HepG2 (cell line): ENCODE measurements around the gene ANKLE1. TPM values are rescaled to one million over a fixed set of nuclear protein-coding genes. Genes with fewer than 3 reads are reported as not detected.

Source experiments
- ATF1 ChIP-seq: IDR thresholded peaks from 2 replicates; pipeline ENCODE4 v1.6.1; 2016; ENCODE audit warnings: mild to moderate bottlenecking, control low read depth
- CBX1 ChIP-seq: IDR thresholded peaks from one replicate; pipeline ENCODE4 v1.6.1; 2016; ENCODE audit warnings: antibody characterized with exemption, low read depth
- FOXO4 ChIP-seq: sonication (generic); formaldehyde crosslinking; conservative IDR thresholded peaks from 2 replicates; pipeline ENCODE4 v1.8.1; 2023; ENCODE audit warnings: missing genetic modification reagents
- HOXA9 ChIP-seq: sonication (generic); formaldehyde crosslinking; IDR thresholded peaks from 2 replicates; pipeline ENCODE4 v1.8.1; 2022; ENCODE audit warnings: missing genetic modification reagents, mild to moderate bottlenecking, moderate library complexity, borderline replicate concordance
- KMT2A ChIP-seq: sonication (generic); formaldehyde crosslinking; IDR thresholded peaks from 2 replicates; pipeline ENCODE4 v1.4.0; 2020; ENCODE audit warnings: missing genetic modification reagents
- PTBP1 ChIP-seq: fragments of 200-400 bp; formaldehyde crosslinking; IDR thresholded peaks from 2 replicates; pipeline ENCODE4 v1.6.1; 2018; ENCODE audit warnings: low read length, low read depth; ENCODE audit not compliant: poor library complexity, severe bottlenecking
- RBM39 ChIP-seq: fragments of 200-400 bp; formaldehyde crosslinking; IDR thresholded peaks from one replicate; pipeline ENCODE4 v1.6.1; 2018; ENCODE audit warnings: antibody characterized with exemption, mild to moderate bottlenecking, low read depth, low read length; ENCODE audit not compliant: poor library complexity, severe bottlenecking
- RFX5 ChIP-seq: IDR thresholded peaks from 2 replicates; pipeline ENCODE4 v1.6.1; 2011; ENCODE audit warnings: low read depth, low read length, improper control_type of control experiment
- SATB2 ChIP-seq: sonication (generic); formaldehyde crosslinking; IDR thresholded peaks from 2 replicates; pipeline ENCODE4 v1.5.0; 2020; ENCODE audit warnings: missing genetic modification reagents
- SIN3A ChIP-seq: IDR thresholded peaks from 2 replicates; pipeline ENCODE4 v1.6.1; 2011; ENCODE audit warnings: low read depth, mild to moderate bottlenecking, control low read depth, low read length, borderline replicate concordance
- STAG1 ChIP-seq: sonication (generic); formaldehyde crosslinking; IDR thresholded peaks from 2 replicates; pipeline ENCODE4 v1.4.0; 2020; ENCODE audit warnings: missing genetic modification reagents
- ZHX2 ChIP-seq, 2 experiments: sonication (generic) in 1 of 2; formaldehyde crosslinking in 1 of 2; IDR thresholded peaks; 2 replicates each; pipeline versions ENCODE4 v1.6.1 to v1.9.0; 2014 to 2022; ENCODE audit warnings: antibody characterized with exemption in 1 of 2, borderline replicate concordance in 1 of 2, inconsistent platforms in 1 of 2, low read depth in 1 of 2, missing genetic modification reagents in 1 of 2
- ZKSCAN5 ChIP-seq: sonication (generic); formaldehyde crosslinking; IDR thresholded peaks from 2 replicates; pipeline ENCODE4 v1.5.1; 2020; ENCODE audit warnings: mild to moderate bottlenecking, missing genetic modification reagents
- ZNF282 ChIP-seq: fragments of 450-650 bp; IDR thresholded peaks from 2 replicates; pipeline ENCODE4 v1.6.1; 2018; ENCODE audit not compliant: partially characterized antibody
- ZNF30 ChIP-seq: sonication (generic); formaldehyde crosslinking; IDR thresholded peaks from 2 replicates; pipeline ENCODE4 v1.5.0; 2020; ENCODE audit warnings: mild to moderate bottlenecking, missing genetic modification reagents
- ZNF891 ChIP-seq: sonication (generic); formaldehyde crosslinking; IDR thresholded peaks from 2 replicates; pipeline ENCODE4 v1.5.0; 2020; ENCODE audit warnings: mild to moderate bottlenecking, missing genetic modification reagents
- polyA plus RNA-seq, 8 experiments: library from polyadenylated mRNA; depleted of rRNA in 3 of 8; stranded (reverse) in 7 of 8; unstranded in 1 of 8; fragments of >200 nt; fragmentation: Illumina TruSeq in 4 of 8; extraction: Trizol in 4 of 8; gene quantifications; 2 replicates each; pipeline versions ENCODE4 v1.2.1 to v1.2.3, GENCODE V29; 2011 to 2016; ENCODE audit warnings: low read depth in 4 of 8, missing spikeins in 1 of 8, mixed read lengths in 1 of 8; ENCODE audit not compliant: insufficient read depth in 1 of 8
- total RNA-seq, 5 experiments: library from RNA; depleted of rRNA; stranded (reverse); fragments of >200 nt; fragmentation: Illumina TruSeq; extraction: Trizol; gene quantifications; 2 replicates each; pipeline ENCODE4 v1.2.3, GENCODE V29; 2016; ENCODE audit warnings: low read depth in 1 of 5
- TF ChIP-seq, protein P1 (sequence below): sonication (generic); formaldehyde crosslinking; IDR thresholded peaks from 2 replicates; pipeline ENCODE4 v1.5.0; 2020; ENCODE audit warnings: missing genetic modification reagents
- TF ChIP-seq, protein P2 (sequence below): sonication (generic); formaldehyde crosslinking; IDR thresholded peaks from 2 replicates; pipeline ENCODE4 v1.8.0; 2022; ENCODE audit warnings: mild to moderate bottlenecking, missing genetic modification reagents, moderate library complexity
- TF ChIP-seq, protein P3 (sequence below): IDR thresholded peaks from 2 replicates; pipeline ENCODE4 v1.6.1; 2016; ENCODE audit warnings: mild to moderate bottlenecking, missing biosample characterization, missing genetic modification reagents

ANKLE1 gene
- total and polyA plus RNA-seq, 2 of the 13 experiments (the other 11 are each of a cell fraction or from before 2014, with no cell fraction given), result 0.69 to 1.5 TPM

GRCh38 chr19:17248011-17248776, 33.5 kb upstream of the ANKLE1 start (continued):
- TF ChIP-seq SIN3A, result 0 out of 2 replicates have a peak, but pooled peaks have one; percentile 5
- no peak; the same call in 1 of the 2 replicates for TF ChIP-seq STAG1 (CRISPR knock-in tag)
- TF ChIP-seq FOXO4 (CRISPR knock-in tag), result peak; percentile 96; the same call in 1 of the 2 replicates
- peak; percentile 87; the same call in 1 of the 2 replicates for TF ChIP-seq ZNF30 (CRISPR knock-in tag)
- 0 out of 2 replicates have a peak, but pooled peaks have one; percentile 46 for TF ChIP-seq SATB2
- TF ChIP-seq, protein P1, sequence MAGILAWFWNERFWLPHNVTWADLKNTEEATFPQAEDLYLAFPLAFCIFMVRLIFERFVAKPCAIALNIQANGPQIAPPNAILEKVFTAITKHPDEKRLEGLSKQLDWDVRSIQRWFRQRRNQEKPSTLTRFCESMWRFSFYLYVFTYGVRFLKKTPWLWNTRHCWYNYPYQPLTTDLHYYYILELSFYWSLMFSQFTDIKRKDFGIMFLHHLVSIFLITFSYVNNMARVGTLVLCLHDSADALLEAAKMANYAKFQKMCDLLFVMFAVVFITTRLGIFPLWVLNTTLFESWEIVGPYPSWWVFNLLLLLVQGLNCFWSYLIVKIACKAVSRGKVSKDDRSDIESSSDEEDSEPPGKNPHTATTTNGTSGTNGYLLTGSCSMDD (CRISPR knock-in tag), result no peak
- TF ChIP-seq CBX1, result no peak
- TF ChIP-seq, protein P2, sequence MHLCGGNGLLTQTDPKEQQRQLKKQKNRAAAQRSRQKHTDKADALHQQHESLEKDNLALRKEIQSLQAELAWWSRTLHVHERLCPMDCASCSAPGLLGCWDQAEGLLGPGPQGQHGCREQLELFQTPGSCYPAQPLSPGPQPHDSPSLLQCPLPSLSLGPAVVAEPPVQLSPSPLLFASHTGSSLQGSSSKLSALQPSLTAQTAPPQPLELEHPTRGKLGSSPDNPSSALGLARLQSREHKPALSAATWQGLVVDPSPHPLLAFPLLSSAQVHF, result no peak
- TF ChIP-seq ATF1 (CRISPR knock-in tag), result peak; percentile 60
- no peak for TF ChIP-seq HOXA9 (CRISPR knock-in tag)
- 0 out of 2 replicates have a peak, but pooled peaks have one; percentile 29 for TF ChIP-seq ZHX2 (IDR thresholded peaks at IDR 0.05; ENCODE audit: low read depth)
- no peak for TF ChIP-seq ZHX2 (CRISPR knock-in tag; IDR thresholded peaks at IDR 0.05; ENCODE audit: borderline replicate concordance)
- no peak for TF ChIP-seq ZNF282
- TF ChIP-seq RBM39, result peak; percentile 49
- TF ChIP-seq RFX5, result no peak
- TF ChIP-seq PTBP1, result no peak
- no peak for TF ChIP-seq ZKSCAN5 (CRISPR knock-in tag)
- TF ChIP-seq, protein P3, sequence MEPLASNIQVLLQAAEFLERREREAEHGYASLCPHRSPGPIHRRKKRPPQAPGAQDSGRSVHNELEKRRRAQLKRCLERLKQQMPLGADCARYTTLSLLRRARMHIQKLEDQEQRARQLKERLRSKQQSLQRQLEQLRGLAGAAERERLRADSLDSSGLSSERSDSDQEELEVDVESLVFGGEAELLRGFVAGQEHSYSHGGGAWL (CRISPR knock-in tag), result no peak
- 0 out of 2 replicates have a peak, but pooled peaks have one; percentile 28 for TF ChIP-seq KMT2A (CRISPR knock-in tag)
- TF ChIP-seq ZNF891 (CRISPR knock-in tag), result peak; percentile 53
